ENCODE data around the gene CAMTA1. TPM values are rescaled to one million over a fixed set of nuclear protein-coding genes. Genes with fewer than 3 reads are reported as not detected.

The CAMTA1 gene
- polyA plus RNA-seq, 1 donor from 2014 or later = 162 TPM

DNA sequence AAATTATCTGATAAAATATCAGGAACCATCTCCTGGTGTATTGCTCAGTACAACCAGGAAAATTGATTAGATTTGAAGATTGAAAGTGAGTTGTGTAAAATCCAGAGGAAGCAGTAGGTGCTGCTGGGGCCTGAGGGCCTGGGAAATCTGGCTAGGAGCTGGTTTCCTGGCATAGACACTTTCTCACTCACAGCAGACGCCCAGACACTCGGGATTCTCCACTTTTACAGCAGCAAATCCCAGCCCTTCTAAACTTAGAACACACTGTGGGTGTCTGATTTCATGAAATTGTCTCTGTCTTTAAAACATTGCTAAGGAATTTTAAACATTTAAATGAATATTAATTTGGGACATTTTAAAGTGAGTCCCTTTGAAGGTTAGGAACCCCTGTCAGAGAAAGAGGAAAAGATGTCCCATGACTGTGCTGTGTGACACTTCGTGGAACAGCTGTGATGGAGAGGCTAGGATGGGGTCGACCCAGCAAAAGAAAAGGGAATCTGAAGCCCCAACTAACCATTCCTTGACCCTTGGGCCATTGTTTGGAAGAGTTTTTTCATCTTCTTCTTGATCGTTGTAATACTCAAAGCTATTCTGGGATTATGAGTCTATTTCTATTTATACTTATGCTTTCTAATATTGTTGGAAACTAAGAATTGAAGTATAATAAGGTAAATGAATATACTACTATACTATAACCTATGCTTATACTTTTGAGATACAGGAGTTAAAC, 936.9 kb downstream of the CAMTA1 start:
- H3K4me2 ChIP-seq (ENCODE audit: low read length) = no peak overlapping the region

DNA sequence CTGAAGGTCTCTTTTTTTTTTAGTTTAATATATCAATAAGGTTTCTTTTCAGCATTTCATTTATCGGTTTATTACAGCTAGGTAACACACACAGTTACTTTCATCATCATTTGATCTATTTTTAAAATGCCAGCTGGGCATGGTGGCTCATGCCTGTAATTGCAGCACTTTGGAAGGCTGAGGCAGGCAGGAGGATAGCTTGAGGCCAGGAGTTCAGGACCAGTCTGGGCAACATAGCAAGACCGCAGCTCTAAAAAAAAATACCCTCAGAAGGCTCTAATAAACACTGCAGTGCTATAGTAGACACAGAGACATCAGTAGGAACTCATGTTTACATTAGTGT, 937.4 kb downstream of the CAMTA1 start:
- Histone ChIP-seq H3K9me3 (ENCODE audit: low read length) (no peaks in the 10 kb centered on the region), H3F3A (ENCODE audit: insufficient read depth, low read length, poor library complexity, severe bottlenecking) (no peaks in the 10 kb centered on the region), H3K27ac (ENCODE audit: low read length) (no peak overlapping the region), H3K4me2 (ENCODE audit: low read length) (no peak overlapping the region), H3K27me3 (ENCODE audit: insufficient read depth, low read depth, low read length) (no peaks in the 10 kb centered on the region), H3K9me2 (ENCODE audit: insufficient read depth, low read length) (no peaks in the 10 kb centered on the region), H2AFZ (ENCODE audit: low read depth, low read length) (no peak overlapping the region), H3K36me3 (ENCODE audit: insufficient read depth, low read length) (no peaks in the 10 kb centered on the region), H3K9ac (ENCODE audit: low read length) (no peak overlapping the region), H3K79me2 (replicated peaks; ENCODE audit: insufficient read depth, low read length) (peaks cover 66% of the 10 kb centered on the region), H4K20me1 (ENCODE audit: insufficient read depth) (peaks cover 42% of the 10 kb centered on the region), H3K4me3 (ENCODE audit: low read length) (no peak overlapping the region)
- TF ChIP-seq TAF1 (IDR thresholded peaks at IDR 0.05; ENCODE audit: low read depth) (no peak), MXI1 (conservative IDR thresholded peaks at IDR 0.05; ENCODE audit: poor library complexity, severe bottlenecking) (no peak), POLR2AphosphoS5 (IDR thresholded peaks at IDR 0.05) (no peak)

More for the DNA sequence above, 936.9 kb downstream of the CAMTA1 start:
- no peak overlapping the region for H3K27ac ChIP-seq (ENCODE audit: low read length)
- H3K9ac ChIP-seq (ENCODE audit: low read length) = no peak overlapping the region
- H3K36me3 ChIP-seq (ENCODE audit: insufficient read depth, low read length) = no peaks in the 10 kb centered on the region
- peaks cover 65% of the 10 kb centered on the region for H3K79me2 ChIP-seq (replicated peaks; ENCODE audit: insufficient read depth, low read length)
- no peaks in the 10 kb centered on the region for H3K27me3 ChIP-seq (ENCODE audit: insufficient read depth, low read depth, low read length)
- no peak overlapping the region for H3K4me3 ChIP-seq (ENCODE audit: low read length)
- H2AFZ ChIP-seq (ENCODE audit: low read depth, low read length) = no peak overlapping the region
- no peaks in the 10 kb centered on the region for H3K9me2 ChIP-seq (ENCODE audit: insufficient read depth, low read length)
- no peak for TF ChIP-seq EP300 (conservative IDR thresholded peaks at IDR 0.05; ENCODE audit: poor library complexity, severe bottlenecking)
- TF ChIP-seq RAD21 (conservative IDR thresholded peaks at IDR 0.05) = no peak
- no peaks in the 10 kb centered on the region for H3K9me3 ChIP-seq (ENCODE audit: low read length)
- no peaks in the 10 kb centered on the region for H3F3A ChIP-seq (ENCODE audit: insufficient read depth, low read length, poor library complexity, severe bottlenecking)
- peaks cover 38% of the 10 kb centered on the region for H4K20me1 ChIP-seq (ENCODE audit: insufficient read depth)

GRCh38 chr1:7726623-7727022, 941.4 kb downstream of the CAMTA1 start:
- Histone ChIP-seq H3K4me2 (ENCODE audit: low read length) (no peak overlapping the region), H3K9ac (ENCODE audit: low read length) (no peak overlapping the region), H3K27ac (ENCODE audit: low read length) (no peak overlapping the region), H3K36me3 (ENCODE audit: insufficient read depth, low read length) (peaks cover 4% of the 10 kb centered on the region), H3K4me3 (ENCODE audit: low read length) (no peak overlapping the region), H4K20me1 (ENCODE audit: insufficient read depth) (peaks cover 29% of the 10 kb centered on the region), H3K27me3 (ENCODE audit: insufficient read depth, low read depth, low read length) (no peaks in the 10 kb centered on the region), H3K9me3 (ENCODE audit: low read length) (no peaks in the 10 kb centered on the region), H3F3A (ENCODE audit: insufficient read depth, low read length, poor library complexity, severe bottlenecking) (no peaks in the 10 kb centered on the region), H3K79me2 (replicated peaks; ENCODE audit: insufficient read depth, low read length) (peaks cover 53% of the 10 kb centered on the region), H3K9me2 (ENCODE audit: insufficient read depth, low read length) (no peaks in the 10 kb centered on the region), H2AFZ (ENCODE audit: low read depth, low read length) (no peak overlapping the region)
- TF ChIP-seq EP300 (conservative IDR thresholded peaks at IDR 0.05; ENCODE audit: poor library complexity, severe bottlenecking) = no peak
- no peak for TF ChIP-seq MXI1 (conservative IDR thresholded peaks at IDR 0.05; ENCODE audit: poor library complexity, severe bottlenecking)
- no peak for TF ChIP-seq TAF1 (IDR thresholded peaks at IDR 0.05; ENCODE audit: low read depth)
- no peak for TF ChIP-seq SMC3 (conservative IDR thresholded peaks at IDR 0.05; ENCODE audit: poor library complexity)
- no peak for TF ChIP-seq POLR2AphosphoS5 (IDR thresholded peaks at IDR 0.05)
- TF ChIP-seq REST (IDR thresholded peaks at IDR 0.05; ENCODE audit: borderline replicate concordance) = no peak
- no peak for TF ChIP-seq CTCF (IDR thresholded peaks at IDR 0.05; ENCODE audit: poor library complexity, severe bottlenecking)
- no peak for TF ChIP-seq EZH2 (IDR thresholded peaks at IDR 0.05; ENCODE audit: borderline replicate concordance, insufficient read depth, low read length, poor library complexity, severe bottlenecking)
- no peak for TF ChIP-seq RAD21 (conservative IDR thresholded peaks at IDR 0.05)

Data from neural cell (in vitro differentiated cells).